ENCODE results near the gene ACBD6. TPM values are rescaled to one million over a fixed set of nuclear protein-coding genes. Genes with fewer than 3 reads are reported as not detected.
"Not testable (repeated sequence)": the region's sequence is repeated elsewhere in the genome, so short reads cannot be mapped to it uniquely, and the experiment has no call there.

Gene ACBD6
- total RNA-seq, 1 donor from 2014 or later = 66.1 TPM

GRCh38 chr1:180470031-180470430 is 32.3 kb downstream of the ACBD6 start:
- TF ChIP-seq CTCF (conservative IDR thresholded peaks at IDR 0.05; ENCODE audit: low read depth, low read length) = no peak
- DNase-seq (ENCODE audit: low read depth) = no peak
- H3K4me3 ChIP-seq (ENCODE audit: low read depth, low read length) = no peak overlapping the region

GRCh38 chr1:180468311-180468710 is 34.1 kb downstream of the ACBD6 start:
- no peak overlapping the region for H3K4me3 ChIP-seq (ENCODE audit: low read depth, low read length)
- no peak for DNase-seq (ENCODE audit: low read depth)
- no peak for TF ChIP-seq CTCF (conservative IDR thresholded peaks at IDR 0.05; ENCODE audit: low read depth, low read length)

DNA sequence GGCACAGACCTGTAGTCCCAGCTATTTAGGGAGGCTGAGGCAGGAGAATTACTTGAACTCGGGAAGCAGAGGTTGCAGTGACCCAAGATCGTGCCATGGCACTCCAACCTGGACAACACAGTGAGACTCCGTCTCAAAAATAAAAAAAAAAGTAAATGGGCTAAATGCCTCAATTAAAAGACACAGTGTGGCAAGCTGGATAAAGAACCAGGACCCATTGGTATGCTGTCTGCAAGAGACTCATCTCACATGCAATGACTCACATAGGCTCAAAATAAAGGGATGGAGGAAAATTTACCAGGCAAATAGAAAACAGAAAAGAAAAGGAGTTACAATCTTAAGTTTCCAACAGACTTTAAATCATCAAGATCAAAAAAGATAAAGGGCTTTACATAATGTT is 40.3 kb downstream of the ACBD6 start:
- H3K4me3 ChIP-seq (ENCODE audit: low read depth, low read length) = no peak overlapping the region
- no peak for TF ChIP-seq CTCF (conservative IDR thresholded peaks at IDR 0.05; ENCODE audit: low read depth, low read length)
- DNase-seq (ENCODE audit: low read depth) = no peak

DNA sequence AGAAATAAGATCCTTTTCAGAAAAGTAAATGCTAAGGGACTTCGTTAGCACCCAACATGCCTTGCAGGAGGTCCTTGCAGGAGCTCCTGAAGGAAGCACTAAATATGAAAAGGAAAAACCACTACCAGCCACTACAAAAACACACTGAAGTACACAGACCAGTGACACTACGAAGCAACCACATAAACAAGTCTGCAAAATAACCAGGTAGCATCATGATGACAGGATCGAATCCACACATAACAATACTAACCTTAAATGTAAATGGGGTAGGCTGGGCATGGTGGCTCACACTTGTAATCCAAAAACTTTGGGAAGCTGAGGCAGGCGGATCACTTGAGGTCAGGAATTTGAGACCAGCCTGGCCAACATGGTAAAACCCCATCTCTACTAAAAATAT is 40.7 kb downstream of the ACBD6 start:
- DNase-seq (ENCODE audit: low read depth); H3K4me3 ChIP-seq (ENCODE audit: low read depth, low read length): not testable (repeated sequence)

DNA sequence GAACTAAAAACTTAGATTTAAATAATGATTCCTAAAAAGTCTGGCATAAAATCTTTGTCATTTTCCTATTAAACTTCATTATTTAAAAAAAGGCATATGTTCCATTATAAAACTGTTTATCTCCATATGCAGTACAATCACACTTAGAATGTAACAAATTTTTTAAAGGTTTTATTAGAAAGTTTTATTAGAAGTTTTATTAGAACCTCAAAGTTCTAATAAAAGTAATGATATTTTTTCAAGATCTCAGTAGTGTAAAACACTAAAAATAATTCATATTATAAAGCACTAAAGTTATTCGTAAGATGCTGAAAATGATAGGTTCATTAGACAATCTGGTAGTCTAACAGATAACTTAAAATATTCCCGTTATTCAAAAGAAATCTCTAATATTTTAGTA is 43.6 kb downstream of the ACBD6 start:
- TF ChIP-seq CTCF (conservative IDR thresholded peaks at IDR 0.05; ENCODE audit: low read depth, low read length) = no peak
- H3K4me3 ChIP-seq (ENCODE audit: low read depth, low read length) = no peak overlapping the region
- no peak for DNase-seq (ENCODE audit: low read depth)

DNA sequence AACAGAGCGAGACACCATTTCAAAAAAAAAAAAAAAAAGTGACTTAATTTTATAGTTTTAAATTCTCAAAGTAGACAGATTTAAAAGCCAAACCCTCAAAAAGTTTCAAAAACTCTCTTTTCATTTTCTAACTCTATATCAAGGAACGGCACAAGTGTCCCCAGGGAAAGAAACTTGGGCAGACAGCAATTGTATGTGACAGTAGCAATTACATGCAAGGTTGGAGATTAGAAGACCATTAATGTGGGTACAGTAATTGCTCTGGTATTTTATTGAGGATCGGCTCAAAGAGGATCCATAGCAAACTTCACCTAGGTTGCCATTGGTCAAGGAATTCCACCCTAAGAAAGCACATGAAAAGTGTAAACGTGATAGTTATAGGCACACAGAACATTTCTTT is 46.2 kb downstream of the ACBD6 start:
- DNase-seq (ENCODE audit: low read depth) = no peak
- no peak for TF ChIP-seq CTCF (conservative IDR thresholded peaks at IDR 0.05; ENCODE audit: low read depth, low read length)
- no peak overlapping the region for H3K4me3 ChIP-seq (ENCODE audit: low read depth, low read length)

DNA sequence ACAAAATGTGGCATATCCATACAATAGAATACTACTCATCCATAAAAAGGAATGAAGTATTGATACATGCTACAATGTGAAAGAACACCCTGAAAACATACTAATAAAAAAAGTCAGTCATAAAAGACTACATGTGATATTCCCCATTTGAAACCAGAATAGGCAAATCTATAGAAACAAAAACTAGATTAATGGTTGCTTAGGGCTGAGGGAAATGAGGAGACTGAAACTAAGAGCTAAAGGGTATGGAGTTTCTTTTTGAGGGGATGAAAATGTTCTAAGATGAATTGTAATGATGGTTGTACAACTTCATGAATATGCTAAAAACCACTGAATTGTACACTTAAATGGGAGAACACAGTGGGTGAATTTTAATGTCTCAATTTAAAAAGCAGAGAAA is 50.9 kb downstream of the ACBD6 start:
- DNase-seq (ENCODE audit: low read depth) = no peak
- no peak overlapping the region for H3K4me3 ChIP-seq (ENCODE audit: low read depth, low read length)
- TF ChIP-seq CTCF (conservative IDR thresholded peaks at IDR 0.05; ENCODE audit: low read depth, low read length) = no peak

GRCh38 chr1:180444522-180444921 is 57.9 kb downstream of the ACBD6 start:
- DNase-seq (ENCODE audit: low read depth) = no peak
- no peak overlapping the region for H3K4me3 ChIP-seq (ENCODE audit: low read depth, low read length)
- no peak for TF ChIP-seq CTCF (conservative IDR thresholded peaks at IDR 0.05; ENCODE audit: low read depth, low read length)

Measured in epithelial cell of proximal tubule (primary cell).